ENCODE results near the gene SEC24D. TPM values are rescaled to one million over a fixed set of nuclear protein-coding genes. Genes with fewer than 3 reads are reported as not detected.
A peak's percentile ranks its signal among the peaks of the same experiment; 100 is the strongest.

Gene SEC24D
- total RNA-seq, 1 experiment from 2014 or later, result 63.1 TPM

DNA sequence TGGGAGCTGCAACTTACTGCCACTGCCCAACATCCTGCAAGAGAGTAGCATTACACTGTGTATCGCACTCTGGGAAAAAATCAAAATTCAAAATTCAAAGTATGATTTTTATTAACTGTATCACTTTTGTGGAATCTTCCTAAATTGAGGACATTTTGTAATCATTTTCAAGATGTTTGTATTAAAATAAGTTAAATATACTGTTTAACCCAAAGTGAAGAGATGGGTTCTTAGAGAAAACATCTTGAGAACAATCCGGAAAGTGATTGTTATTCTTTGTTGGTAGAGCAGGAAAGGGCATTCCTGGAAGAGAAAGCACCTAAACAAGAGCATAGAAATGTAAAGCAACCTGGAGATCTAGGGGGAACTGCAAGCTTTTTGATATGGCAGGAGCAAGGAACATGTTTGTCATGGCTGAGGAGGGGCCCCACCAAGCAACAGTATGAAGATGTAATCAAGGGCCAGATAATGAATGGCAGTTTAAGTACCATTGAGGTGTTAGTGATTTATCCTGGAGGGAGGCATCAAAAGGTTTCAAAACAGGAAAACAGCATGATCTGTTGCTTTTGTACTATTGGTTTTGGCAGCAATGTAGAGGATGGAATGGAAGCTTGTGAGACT, 14.1 kb upstream of the SEC24D start (continued):
- no peak for TF ChIP-seq RELA (CRISPR knock-in tag; IDR thresholded peaks at IDR 0.05; ENCODE audit: borderline replicate concordance)
- TF ChIP-seq, protein P1, sequence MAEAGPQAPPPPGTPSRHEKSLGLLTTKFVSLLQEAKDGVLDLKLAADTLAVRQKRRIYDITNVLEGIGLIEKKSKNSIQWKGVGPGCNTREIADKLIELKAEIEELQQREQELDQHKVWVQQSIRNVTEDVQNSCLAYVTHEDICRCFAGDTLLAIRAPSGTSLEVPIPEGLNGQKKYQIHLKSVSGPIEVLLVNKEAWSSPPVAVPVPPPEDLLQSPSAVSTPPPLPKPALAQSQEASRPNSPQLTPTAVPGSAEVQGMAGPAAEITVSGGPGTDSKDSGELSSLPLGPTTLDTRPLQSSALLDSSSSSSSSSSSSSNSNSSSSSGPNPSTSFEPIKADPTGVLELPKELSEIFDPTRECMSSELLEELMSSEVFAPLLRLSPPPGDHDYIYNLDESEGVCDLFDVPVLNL (CRISPR knock-in tag; IDR thresholded peaks at IDR 0.05; ENCODE audit: borderline replicate concordance, low read depth), result no peak
- TF ChIP-seq, protein P2, sequence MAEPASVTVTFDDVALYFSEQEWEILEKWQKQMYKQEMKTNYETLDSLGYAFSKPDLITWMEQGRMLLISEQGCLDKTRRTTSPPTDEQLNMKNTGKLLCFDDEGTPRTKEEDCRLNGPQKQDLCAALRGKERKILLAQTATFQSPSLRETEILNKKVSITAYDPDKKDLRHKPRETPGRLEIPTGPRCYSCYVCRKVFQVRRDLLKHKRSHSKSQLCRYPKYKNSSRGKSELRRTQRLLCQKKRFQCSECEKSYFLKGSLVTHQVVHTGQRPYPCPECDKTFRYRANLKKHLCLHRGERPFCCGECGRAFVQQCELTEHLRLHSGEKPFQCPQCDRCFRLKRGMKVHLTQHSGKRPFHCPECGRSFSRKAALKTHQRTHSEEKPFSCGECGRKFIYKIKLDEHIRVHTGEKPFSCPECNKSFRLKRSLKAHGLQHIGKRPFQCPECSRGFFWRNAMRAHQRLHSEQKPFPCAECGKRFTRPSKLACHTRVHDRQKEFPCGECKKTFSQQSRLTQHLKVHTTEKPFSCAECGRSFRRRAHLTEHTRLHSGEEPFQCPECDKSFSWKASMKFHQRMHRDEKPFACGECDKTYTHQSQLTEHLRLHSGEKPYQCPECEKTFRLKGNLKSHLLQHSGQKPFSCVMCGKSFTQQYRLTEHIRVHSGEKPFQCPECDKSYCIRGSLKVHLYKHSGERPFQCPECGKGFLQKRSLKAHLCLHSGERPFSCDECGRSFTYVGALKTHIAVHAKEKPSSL (CRISPR knock-in tag; conservative IDR thresholded peaks at IDR 0.05), result no peak
- TF ChIP-seq, protein P3, sequence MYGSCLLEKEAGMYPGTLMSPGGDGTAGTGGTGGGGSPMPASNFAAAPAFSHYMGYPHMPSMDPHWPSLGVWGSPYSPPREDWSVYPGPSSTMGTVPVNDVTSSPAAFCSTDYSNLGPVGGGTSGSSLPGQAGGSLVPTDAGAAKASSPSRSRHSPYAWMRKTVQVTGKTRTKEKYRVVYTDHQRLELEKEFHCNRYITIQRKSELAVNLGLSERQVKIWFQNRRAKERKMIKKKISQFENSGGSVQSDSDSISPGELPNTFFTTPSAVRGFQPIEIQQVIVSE (CRISPR knock-in tag; IDR thresholded peaks at IDR 0.05; ENCODE audit: borderline replicate concordance), result no peak
- TF ChIP-seq ETV6 (CRISPR knock-in tag; IDR thresholded peaks at IDR 0.05), result peak; percentile 52; the same call in 1 of the 2 replicates
- no peak for TF ChIP-seq SMAD4 (CRISPR knock-in tag; IDR thresholded peaks at IDR 0.05)
- TF ChIP-seq CREM (CRISPR knock-in tag; IDR thresholded peaks at IDR 0.05), result no peak
- TF ChIP-seq FOXP1 (CRISPR knock-in tag; IDR thresholded peaks at IDR 0.05; ENCODE audit: borderline replicate concordance), result no peak
- TF ChIP-seq, protein P4, sequence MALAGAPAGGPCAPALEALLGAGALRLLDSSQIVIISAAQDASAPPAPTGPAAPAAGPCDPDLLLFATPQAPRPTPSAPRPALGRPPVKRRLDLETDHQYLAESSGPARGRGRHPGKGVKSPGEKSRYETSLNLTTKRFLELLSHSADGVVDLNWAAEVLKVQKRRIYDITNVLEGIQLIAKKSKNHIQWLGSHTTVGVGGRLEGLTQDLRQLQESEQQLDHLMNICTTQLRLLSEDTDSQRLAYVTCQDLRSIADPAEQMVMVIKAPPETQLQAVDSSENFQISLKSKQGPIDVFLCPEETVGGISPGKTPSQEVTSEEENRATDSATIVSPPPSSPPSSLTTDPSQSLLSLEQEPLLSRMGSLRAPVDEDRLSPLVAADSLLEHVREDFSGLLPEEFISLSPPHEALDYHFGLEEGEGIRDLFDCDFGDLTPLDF (CRISPR knock-in tag; IDR thresholded peaks at IDR 0.05), result no peak
- no peak for TF ChIP-seq SOX15 (CRISPR knock-in tag; IDR thresholded peaks at IDR 0.05)
- no peak for TF ChIP-seq CREB1 (CRISPR knock-in tag; IDR thresholded peaks at IDR 0.05)
- 0 out of 2 replicates have a peak, but pooled peaks have one; percentile 40 for TF ChIP-seq ZNF423 (CRISPR knock-in tag; IDR thresholded peaks at IDR 0.05)
- TF ChIP-seq OVOL2 (CRISPR knock-in tag; IDR thresholded peaks at IDR 0.05; ENCODE audit: borderline replicate concordance), result no peak
- no peak for TF ChIP-seq NR2C2 (CRISPR knock-in tag; IDR thresholded peaks at IDR 0.05)
- TF ChIP-seq, protein P5, sequence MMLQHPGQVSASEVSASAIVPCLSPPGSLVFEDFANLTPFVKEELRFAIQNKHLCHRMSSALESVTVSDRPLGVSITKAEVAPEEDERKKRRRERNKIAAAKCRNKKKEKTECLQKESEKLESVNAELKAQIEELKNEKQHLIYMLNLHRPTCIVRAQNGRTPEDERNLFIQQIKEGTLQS (CRISPR knock-in tag; conservative IDR thresholded peaks at IDR 0.05), result no peak
- TF ChIP-seq, protein P6, sequence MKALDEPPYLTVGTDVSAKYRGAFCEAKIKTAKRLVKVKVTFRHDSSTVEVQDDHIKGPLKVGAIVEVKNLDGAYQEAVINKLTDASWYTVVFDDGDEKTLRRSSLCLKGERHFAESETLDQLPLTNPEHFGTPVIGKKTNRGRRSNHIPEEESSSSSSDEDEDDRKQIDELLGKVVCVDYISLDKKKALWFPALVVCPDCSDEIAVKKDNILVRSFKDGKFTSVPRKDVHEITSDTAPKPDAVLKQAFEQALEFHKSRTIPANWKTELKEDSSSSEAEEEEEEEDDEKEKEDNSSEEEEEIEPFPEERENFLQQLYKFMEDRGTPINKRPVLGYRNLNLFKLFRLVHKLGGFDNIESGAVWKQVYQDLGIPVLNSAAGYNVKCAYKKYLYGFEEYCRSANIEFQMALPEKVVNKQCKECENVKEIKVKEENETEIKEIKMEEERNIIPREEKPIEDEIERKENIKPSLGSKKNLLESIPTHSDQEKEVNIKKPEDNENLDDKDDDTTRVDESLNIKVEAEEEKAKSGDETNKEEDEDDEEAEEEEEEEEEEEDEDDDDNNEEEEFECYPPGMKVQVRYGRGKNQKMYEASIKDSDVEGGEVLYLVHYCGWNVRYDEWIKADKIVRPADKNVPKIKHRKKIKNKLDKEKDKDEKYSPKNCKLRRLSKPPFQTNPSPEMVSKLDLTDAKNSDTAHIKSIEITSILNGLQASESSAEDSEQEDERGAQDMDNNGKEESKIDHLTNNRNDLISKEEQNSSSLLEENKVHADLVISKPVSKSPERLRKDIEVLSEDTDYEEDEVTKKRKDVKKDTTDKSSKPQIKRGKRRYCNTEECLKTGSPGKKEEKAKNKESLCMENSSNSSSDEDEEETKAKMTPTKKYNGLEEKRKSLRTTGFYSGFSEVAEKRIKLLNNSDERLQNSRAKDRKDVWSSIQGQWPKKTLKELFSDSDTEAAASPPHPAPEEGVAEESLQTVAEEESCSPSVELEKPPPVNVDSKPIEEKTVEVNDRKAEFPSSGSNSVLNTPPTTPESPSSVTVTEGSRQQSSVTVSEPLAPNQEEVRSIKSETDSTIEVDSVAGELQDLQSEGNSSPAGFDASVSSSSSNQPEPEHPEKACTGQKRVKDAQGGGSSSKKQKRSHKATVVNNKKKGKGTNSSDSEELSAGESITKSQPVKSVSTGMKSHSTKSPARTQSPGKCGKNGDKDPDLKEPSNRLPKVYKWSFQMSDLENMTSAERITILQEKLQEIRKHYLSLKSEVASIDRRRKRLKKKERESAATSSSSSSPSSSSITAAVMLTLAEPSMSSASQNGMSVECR (CRISPR knock-in tag; IDR thresholded peaks at IDR 0.05; ENCODE audit: borderline replicate concordance), result no peak
- TF ChIP-seq ZNF671 (CRISPR knock-in tag; IDR thresholded peaks at IDR 0.05), result no peak
- peak; percentile 52 for TF ChIP-seq SP1 (CRISPR knock-in tag; conservative IDR thresholded peaks at IDR 0.05)
- TF ChIP-seq MYBL2 (CRISPR knock-in tag; IDR thresholded peaks at IDR 0.05), result no peak
- TF ChIP-seq, protein P7, sequence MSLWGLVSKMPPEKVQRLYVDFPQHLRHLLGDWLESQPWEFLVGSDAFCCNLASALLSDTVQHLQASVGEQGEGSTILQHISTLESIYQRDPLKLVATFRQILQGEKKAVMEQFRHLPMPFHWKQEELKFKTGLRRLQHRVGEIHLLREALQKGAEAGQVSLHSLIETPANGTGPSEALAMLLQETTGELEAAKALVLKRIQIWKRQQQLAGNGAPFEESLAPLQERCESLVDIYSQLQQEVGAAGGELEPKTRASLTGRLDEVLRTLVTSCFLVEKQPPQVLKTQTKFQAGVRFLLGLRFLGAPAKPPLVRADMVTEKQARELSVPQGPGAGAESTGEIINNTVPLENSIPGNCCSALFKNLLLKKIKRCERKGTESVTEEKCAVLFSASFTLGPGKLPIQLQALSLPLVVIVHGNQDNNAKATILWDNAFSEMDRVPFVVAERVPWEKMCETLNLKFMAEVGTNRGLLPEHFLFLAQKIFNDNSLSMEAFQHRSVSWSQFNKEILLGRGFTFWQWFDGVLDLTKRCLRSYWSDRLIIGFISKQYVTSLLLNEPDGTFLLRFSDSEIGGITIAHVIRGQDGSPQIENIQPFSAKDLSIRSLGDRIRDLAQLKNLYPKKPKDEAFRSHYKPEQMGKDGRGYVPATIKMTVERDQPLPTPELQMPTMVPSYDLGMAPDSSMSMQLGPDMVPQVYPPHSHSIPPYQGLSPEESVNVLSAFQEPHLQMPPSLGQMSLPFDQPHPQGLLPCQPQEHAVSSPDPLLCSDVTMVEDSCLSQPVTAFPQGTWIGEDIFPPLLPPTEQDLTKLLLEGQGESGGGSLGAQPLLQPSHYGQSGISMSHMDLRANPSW (CRISPR knock-in tag; conservative IDR thresholded peaks at IDR 0.05; ENCODE audit: low read depth), result no peak
- no peak for TF ChIP-seq ZNF138 (CRISPR knock-in tag; conservative IDR thresholded peaks at IDR 0.05)
- TF ChIP-seq CBFB (CRISPR knock-in tag; IDR thresholded peaks at IDR 0.05; ENCODE audit: low read depth), result no peak
- no peak for TF ChIP-seq TEAD1 (CRISPR knock-in tag; IDR thresholded peaks at IDR 0.05)
- no peak for TF ChIP-seq GABPB1 (CRISPR knock-in tag; IDR thresholded peaks at IDR 0.05)
- TF ChIP-seq JAZF1 (CRISPR knock-in tag; IDR thresholded peaks at IDR 0.05), result no peak
- TF ChIP-seq, protein P8, sequence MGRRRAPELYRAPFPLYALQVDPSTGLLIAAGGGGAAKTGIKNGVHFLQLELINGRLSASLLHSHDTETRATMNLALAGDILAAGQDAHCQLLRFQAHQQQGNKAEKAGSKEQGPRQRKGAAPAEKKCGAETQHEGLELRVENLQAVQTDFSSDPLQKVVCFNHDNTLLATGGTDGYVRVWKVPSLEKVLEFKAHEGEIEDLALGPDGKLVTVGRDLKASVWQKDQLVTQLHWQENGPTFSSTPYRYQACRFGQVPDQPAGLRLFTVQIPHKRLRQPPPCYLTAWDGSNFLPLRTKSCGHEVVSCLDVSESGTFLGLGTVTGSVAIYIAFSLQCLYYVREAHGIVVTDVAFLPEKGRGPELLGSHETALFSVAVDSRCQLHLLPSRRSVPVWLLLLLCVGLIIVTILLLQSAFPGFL (CRISPR knock-in tag; IDR thresholded peaks at IDR 0.05; ENCODE audit: borderline replicate concordance), result no peak
- no peak for TF ChIP-seq ATF1 (CRISPR knock-in tag; IDR thresholded peaks at IDR 0.05)
